Umbilical cord (tissue), 2 donors: ENCODE data around the gene KRCC1. TPM values are rescaled to one million over a fixed set of nuclear protein-coding genes. Genes with fewer than 3 reads are reported as not detected.

Experiments used
- DNase-seq: peaks from one replicate; pipeline ENCODE4 v3.0.0-alpha.2; 2015; ENCODE audit warnings: low spot score
- total RNA-seq: library from RNA; depleted of rRNA; stranded (reverse); fragments of >200 nt; gene quantifications from one replicate; pipeline ENCODE4 v1.2.3, GENCODE V29; 2014; ENCODE audit warnings: low replicate concordance; ENCODE audit not compliant: insufficient read depth

Gene KRCC1
- total RNA-seq = 37.3 TPM

DNA sequence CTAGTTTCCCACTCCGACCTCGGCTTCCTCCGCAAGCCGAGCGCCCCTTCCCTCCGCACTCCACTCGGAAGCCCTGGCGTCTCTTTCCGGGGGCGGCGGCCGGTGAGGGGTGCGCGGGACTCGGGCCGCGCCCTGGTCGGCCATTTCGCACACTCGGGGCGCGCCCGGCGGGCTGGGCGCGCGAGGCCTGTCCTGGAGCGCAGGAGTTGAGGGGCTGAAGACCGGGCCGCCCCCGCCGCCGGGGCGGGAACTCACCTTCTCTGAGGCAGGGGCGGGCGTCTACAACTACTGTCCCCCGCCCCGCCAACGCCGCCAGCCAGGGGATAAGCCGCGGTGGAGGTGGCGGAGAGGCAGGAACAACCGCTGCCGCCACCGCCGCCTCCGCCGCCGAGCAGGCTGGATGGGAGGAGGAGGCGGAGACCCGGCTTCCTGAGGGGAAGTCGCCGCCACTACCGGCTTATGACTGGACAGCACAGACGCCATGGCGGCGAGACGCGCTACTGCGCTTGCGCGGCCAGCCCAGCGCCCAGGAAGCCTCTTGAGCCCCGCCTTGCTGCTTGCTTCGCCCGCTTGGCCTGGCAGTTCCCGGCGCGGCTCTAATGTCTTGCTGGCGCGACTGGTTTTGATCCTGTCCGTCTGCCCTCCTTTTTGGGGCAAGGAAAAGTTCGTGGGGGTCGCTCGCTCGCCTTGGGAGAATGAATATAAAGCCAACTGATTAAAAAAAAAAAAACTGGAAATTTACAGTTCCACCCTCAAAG is at the start of gene KRCC1:
KRCC1 (minus strand) TSS at position 413 of the 758 bp plus-strand sequence. CDS start 27,220 bp downstream, outside the sequence.
- DNase-seq = peak; percentile 98

DNA sequence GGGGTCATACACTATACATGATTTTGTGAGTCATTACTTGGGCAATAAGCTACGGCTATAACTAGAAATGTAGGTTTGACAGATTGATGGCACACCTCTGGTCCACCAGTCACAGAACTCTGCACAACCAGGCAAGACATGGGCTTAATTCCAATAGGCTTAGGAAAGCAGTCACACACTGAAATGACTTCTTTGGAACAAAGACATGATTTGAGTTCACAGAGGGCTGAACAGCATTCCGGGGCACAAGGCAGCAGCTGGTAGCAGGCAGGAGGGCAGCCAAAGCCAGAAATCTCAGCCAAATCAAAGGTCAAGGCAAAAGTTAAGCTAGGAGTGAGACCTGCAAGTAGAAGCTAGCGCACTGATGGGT is 44.9 kb upstream of the KRCC1 start:
- DNase-seq = no peak

- no peak for DNase-seq
These were observed 44.4 kb upstream of the KRCC1 start for GRCh38 chr2:88099798-88100488.

DNA sequence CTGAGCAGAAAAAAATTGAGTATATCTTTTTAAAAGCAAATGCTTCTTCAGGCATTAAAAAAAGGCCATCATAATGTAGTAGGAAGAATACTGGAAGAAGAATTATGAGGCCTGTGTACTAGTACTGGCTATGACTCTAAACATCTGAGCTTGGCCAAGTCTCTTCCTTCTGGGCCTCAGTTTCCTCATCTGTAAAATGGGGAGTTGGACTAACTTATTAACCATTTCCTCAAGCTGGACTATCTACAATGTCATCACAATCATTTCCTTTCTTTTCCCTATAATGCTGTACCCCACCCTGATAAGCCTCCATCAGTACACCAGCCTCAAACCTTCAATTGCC is 42.9 kb upstream of the KRCC1 start:
- no peak for DNase-seq

- no peak for DNase-seq
These were observed 42.4 kb upstream of the KRCC1 start for GRCh38 chr2:88097891-88098557.

DNA sequence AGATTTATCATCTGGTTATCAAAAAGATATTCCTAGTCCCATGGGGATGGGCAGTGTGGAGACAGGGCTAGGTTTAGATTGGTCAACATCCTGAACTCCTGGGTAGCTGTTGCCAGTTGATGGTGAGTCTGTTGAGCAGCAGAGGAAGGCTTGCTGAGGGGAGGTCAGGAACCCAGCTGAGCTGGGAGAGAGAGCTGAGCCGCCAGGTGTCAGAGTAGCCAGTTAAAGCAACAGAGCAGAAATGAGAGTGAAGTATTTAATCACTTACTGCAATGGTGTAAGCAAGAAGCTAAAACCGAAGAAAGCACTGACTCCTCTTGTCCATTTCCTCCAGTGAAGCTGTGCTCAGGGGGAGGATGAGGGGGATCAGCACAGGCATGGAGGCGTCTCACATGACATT is 41.6 kb upstream of the KRCC1 start:
- DNase-seq = no peak

DNA sequence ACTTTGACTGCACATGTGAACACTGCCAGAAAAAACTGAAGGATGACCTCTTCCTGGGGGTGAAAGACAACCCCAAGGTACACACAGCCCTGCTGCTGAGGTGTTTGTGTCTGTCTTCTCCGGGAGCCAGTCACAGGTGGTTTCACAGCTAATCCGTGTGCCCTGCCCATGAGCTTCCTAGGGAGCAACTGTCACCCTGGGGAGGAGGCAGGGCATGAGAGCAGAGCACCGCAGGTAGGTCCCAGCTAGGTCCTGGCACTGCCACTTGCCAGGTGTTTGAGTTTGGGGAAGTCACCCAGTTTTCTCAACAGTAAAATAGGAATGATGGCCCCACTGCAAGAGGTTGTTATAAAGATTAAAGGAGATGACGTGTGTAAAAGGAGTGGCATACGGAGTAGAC is 41.1 kb upstream of the KRCC1 start:
- DNase-seq = no peak

DNA sequence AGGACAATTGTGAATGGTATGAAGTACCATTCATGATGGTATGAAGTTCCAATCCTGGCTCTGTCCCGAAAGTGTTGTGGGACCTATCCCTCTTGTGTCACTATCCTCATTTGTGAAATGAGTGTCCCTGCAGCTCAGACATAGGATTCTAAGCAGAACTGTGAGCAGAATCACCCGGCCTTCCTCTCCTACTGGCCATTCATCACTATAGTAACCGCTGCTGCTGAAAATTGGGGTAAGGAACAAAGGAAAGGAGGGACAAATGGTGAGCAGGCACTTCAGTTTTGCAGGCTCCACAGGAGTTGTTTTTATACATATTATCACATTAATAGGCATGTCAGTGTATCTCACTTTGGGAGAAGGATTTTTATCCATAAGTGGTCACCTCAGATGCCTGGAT is 39.4 kb upstream of the KRCC1 start:
- DNase-seq = no peak

GRCh38 chr2:88092773-88093172 is 37.2 kb upstream of the KRCC1 start:
- no peak for DNase-seq

GRCh38 chr2:88091943-88092342 is 36.4 kb upstream of the KRCC1 start:
- DNase-seq = no peak

GRCh38 chr2:88090446-88091283 is 35.1 kb upstream of the KRCC1 start:
- DNase-seq = no peak

- no peak for DNase-seq
These were observed 33.4 kb upstream of the KRCC1 start for GRCh38 chr2:88088999-88089398.

DNA sequence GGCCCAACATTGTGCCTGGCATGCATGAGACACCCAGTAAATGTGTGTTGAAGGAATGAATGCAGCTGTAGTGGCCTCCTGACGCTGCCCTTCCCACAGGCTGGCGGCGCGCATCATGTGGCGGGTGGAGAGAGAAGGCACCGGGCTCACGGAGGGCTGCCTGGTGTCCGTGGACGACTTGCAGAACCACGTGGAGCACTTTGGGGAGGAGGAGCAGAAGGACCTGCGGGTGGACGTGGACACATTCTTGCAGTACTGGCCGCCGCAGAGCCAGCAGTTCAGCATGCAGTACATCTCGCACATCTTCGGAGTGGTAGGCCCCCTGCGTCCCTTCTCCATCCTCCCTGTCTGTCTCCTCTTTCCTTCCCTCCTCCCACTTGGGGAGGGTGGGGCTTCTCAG is 32.2 kb upstream of the KRCC1 start:
- DNase-seq = no peak

DNA sequence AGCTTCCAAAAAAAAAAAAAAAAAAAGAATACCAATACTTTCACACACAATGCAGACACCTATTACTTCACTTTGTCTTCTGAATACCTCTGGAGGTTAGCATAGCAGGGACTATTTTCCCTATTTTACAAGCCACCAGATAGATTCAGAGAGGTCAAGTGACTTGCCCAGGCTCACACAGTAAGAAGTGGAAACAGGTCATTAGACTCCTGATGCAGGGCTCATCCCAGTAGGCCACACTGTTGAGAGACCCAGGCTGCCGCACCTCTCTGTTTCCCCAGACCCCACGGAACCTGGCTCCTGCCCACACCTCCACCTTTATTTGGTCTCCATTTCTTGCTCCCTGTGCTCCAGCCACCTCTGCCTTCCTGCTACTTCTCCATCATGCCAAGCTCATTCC is 31.5 kb upstream of the KRCC1 start:
- no peak for DNase-seq

GRCh38 chr2:88086401-88086800 is 30.8 kb upstream of the KRCC1 start:
- no peak for DNase-seq

DNA sequence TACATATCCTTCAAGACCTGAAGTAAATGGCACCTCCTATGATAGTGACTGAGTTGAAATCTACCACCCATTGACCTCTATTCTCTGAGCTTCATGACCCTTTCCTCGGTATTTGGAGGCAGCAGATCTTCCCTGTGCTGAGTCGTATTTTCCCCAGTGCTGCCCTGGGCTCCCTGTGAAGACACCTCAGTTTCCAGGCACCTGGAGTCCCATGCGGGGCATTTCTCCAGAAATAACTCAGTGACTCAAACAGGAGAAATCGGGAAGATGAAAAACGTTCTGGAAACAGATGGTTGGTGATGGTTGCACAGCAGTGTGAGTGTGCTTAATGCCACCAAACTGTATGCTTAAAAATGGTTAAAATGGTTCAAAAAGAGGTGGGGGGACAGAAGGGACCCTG is 30.0 kb upstream of the KRCC1 start:
- no peak for DNase-seq

DNA sequence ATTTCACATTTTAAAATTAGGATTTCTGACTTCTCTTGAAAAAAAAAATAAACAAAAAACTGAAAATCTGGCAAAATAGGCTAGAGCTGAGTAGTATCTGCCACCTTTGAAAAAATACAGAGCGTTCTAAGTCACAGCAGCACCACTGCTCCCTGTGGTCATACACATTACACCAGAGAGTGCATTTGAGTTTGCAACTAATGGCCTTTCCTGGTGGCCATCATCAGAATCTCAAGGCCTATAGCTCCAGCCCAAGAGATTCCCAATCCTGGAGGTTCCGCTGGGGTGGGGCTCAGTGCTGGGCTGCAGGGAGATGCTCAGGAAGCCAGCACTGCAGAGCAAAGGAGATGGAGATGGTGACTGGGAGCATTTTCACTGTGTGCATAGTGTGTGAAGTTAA is 29.5 kb upstream of the KRCC1 start:
- DNase-seq = no peak

- no peak for DNase-seq
These were observed 27.2 kb upstream of the KRCC1 start for GRCh38 chr2:88082781-88083180.

DNA sequence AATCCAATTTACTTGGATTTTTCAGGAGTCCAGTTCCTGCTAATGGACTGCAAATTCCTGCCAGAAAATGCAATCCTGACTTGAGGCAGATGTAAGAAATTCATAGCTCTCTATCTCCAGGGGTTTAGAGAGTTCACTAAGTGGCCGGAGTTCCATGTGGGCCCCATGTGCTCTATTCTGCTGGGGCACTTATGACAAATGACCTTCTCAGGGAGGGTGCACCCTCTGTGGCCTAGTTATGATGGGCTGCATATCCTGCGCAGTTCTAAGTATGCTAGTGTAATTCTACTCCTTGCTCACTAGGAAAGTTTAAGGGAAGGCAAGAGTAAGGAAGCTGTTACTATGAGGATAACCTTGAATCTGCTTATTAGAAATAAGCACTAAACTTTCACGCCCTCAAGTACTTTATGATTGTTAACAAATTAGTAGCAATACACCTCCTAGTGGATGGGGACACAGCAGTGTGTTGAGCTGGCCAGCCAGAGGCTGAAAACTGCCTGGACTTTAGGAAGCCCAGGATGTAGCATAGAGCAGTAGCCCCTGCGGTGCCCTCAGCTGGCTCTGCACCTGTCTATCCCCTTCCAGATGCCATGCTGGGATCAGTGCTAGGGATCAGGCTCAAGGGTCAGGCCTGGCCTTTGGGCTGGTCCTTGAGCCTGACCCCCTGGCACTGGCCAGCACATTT is 26.5 kb upstream of the KRCC1 start:
- no peak for DNase-seq

- no peak for DNase-seq
These were observed 25.0 kb upstream of the KRCC1 start for GRCh38 chr2:88080545-88080944.

- DNase-seq = peak; percentile 50
These were observed 23.1 kb upstream of the KRCC1 start for GRCh38 chr2:88078643-88079172.
